Right ventricle myocardium superior (tissue), 1 donor: ENCODE results near the gene SLC16A7. TPM values are rescaled to one million over a fixed set of nuclear protein-coding genes. Genes with fewer than 3 reads are reported as not detected.

Experiments
- ATAC-seq: fragments of 200-7000 bp; cut with Tn5 transposase; one replicate; pipeline ENCODE4 v1.9.1; 2020; ENCODE audit warnings: mild to moderate bottlenecking; ENCODE audit not compliant: poor library complexity
- DNase-seq: peaks from one replicate; pipeline ENCODE4 v3.0.0-alpha.2; 2020
- intact Hi-C: fragments of 100-400 bp; cut with DNase I; formaldehyde crosslinking; loops from one replicate; pipeline ENCODE4 v1.11.2; 2022
- total RNA-seq: library from RNA; stranded (reverse); fragmentation: NEBNext Ultra II Directional; extraction: Animal tissue kit (Norgen Biotek cat#: 25700); gene quantifications from one replicate; pipeline ENCODE4 v1.2.1, GENCODE V29; 2021
- donor health status: DM: no; HTN: yes; CAD: no; lungs with severe emphysema.

Gene SLC16A7
- total RNA-seq, 1 donor from 2014 or later: 108 TPM

- peak; percentile 46 for DNase-seq
- intact Hi-C loops: no loop called here
- peak; percentile 95 for ATAC-seq
Observed at GRCh38 chr12:59615392-59616165, 19.8 kb downstream of the SLC16A7 start.

- intact Hi-C loops: no loop called here
- ATAC-seq: no peak
- no peak for DNase-seq
Observed at GRCh38 chr12:59619461-59620240, 23.8 kb downstream of the SLC16A7 start.

- intact Hi-C loops: no loop called here
- ATAC-seq (peak; percentile 22), DNase-seq (no peak)
Observed at GRCh38 chr12:59620326-59620725, 24.5 kb downstream of the SLC16A7 start.

- intact Hi-C loops: no loop called here
- ATAC-seq: no peak
- no peak for DNase-seq
Observed at GRCh38 chr12:59624732-59625460, 29.1 kb downstream of the SLC16A7 start.

- intact Hi-C loops: no loop called here
Observed at GRCh38 chr12:59626382-59626781, 30.6 kb downstream of the SLC16A7 start.

GRCh38 chr12:59627582-59627981, 31.8 kb downstream of the SLC16A7 start:
- DNase-seq: no peak
- intact Hi-C loops: no loop called here
- no peak for ATAC-seq

More at GRCh38 chr12:59626382-59626781, 30.6 kb downstream of the SLC16A7 start:
- no peak for ATAC-seq
- DNase-seq: no peak

- DNase-seq (no peak), ATAC-seq (no peak)
- intact Hi-C loops: no loop called here
Observed at GRCh38 chr12:59629890-59630289, 34.1 kb downstream of the SLC16A7 start.

- ATAC-seq (peak; percentile 82), DNase-seq (no peak)
- intact Hi-C loops: no loop called here
Observed at GRCh38 chr12:59632408-59632807, 36.6 kb downstream of the SLC16A7 start.

- DNase-seq: no peak
- intact Hi-C loops: no loop called here
- no peak for ATAC-seq
Observed at GRCh38 chr12:59634254-59634653, 38.4 kb downstream of the SLC16A7 start.

GRCh38 chr12:59636945-59637691, 41.3 kb downstream of the SLC16A7 start:
- intact Hi-C loops: no loop called here
- ATAC-seq (no peak), DNase-seq (no peak)

GRCh38 chr12:59637692-59638070, 41.9 kb downstream of the SLC16A7 start:
- intact Hi-C loops: no loop called here
- DNase-seq: no peak
- peak; percentile 51 for ATAC-seq

- ATAC-seq: no peak
- intact Hi-C loops: no loop called here
- DNase-seq: no peak
Observed at GRCh38 chr12:59643550-59643949, 47.7 kb downstream of the SLC16A7 start.

GRCh38 chr12:59645242-59645641, 49.4 kb downstream of the SLC16A7 start:
- DNase-seq (no peak), ATAC-seq (no peak)
- intact Hi-C loops: no loop called here

GRCh38 chr12:59646636-59647035, 50.8 kb downstream of the SLC16A7 start:
- intact Hi-C loops: no loop called here
- ATAC-seq: no peak
- DNase-seq: no peak

- DNase-seq: no peak
- no peak for ATAC-seq
- intact Hi-C loops: no loop called here
Observed at GRCh38 chr12:59649203-59649602, 53.4 kb downstream of the SLC16A7 start.

- ATAC-seq (peak; percentile 75), DNase-seq (no peak)
- intact Hi-C loops: no loop called here
Observed at GRCh38 chr12:59650588-59651228, 54.9 kb downstream of the SLC16A7 start.

- DNase-seq (no peak), ATAC-seq (peak; percentile 26)
- intact Hi-C loops: no loop called here
Observed at GRCh38 chr12:59651229-59651920, 55.5 kb downstream of the SLC16A7 start.

GRCh38 chr12:59652130-59652529, 56.3 kb downstream of the SLC16A7 start:
- ATAC-seq: no peak
- no peak for DNase-seq
- intact Hi-C loops: no loop called here
